Neutrophil (primary cell): ENCODE measurements around the gene PKIG.

ENCODE experiments used
- H3K27ac ChIP-seq: fragments of 200-600 bp; sonication (generic); 2 replicates; pipeline ENCODE4 v1.5.1; 2016; ENCODE audit warnings: mild to moderate bottlenecking, moderate library complexity
- H3K27me3 ChIP-seq: fragments of 200-600 bp; sonication (generic); 2 replicates; pipeline ENCODE4 v1.6.0; 2016; ENCODE audit warnings: mild to moderate bottlenecking
- H3K36me3 ChIP-seq: fragments of 200-600 bp; sonication (generic); 2 replicates; pipeline ENCODE4 v1.5.1; 2017
- H3K4me1 ChIP-seq, 2 experiments: fragments of 200-600 bp in 1 of 2; sonication (generic) in 1 of 2; 1 replicate in 1 of 2; 2 replicates in 1 of 2; pipeline versions ENCODE4 v1.5.1 to v1.6.1; 2013 to 2016; ENCODE audit warnings: low read depth in 1 of 2, low read length in 1 of 2, mild to moderate bottlenecking in 1 of 2, moderate library complexity in 1 of 2; ENCODE audit not compliant: control insufficient read depth in 1 of 2, insufficient read depth in 1 of 2
- H3K4me3 ChIP-seq, 2 experiments: fragments of 200-600 bp in 1 of 2; sonication (generic) in 1 of 2; 1 replicate in 1 of 2; 2 replicates in 1 of 2; pipeline ENCODE4 v1.5.1; 2013 to 2016; ENCODE audit warnings: low read depth in 1 of 2, low read length in 1 of 2, mild to moderate bottlenecking in 1 of 2, moderate library complexity in 1 of 2
- H3K9me3 ChIP-seq: fragments of 200-600 bp; sonication (generic); 2 replicates; pipeline ENCODE4 v1.5.1; 2016
- TF ChIP-seq, protein P1 (sequence below): fragments of 200-600 bp; sonication (generic); IDR thresholded peaks from 2 replicates; pipeline ENCODE4 v1.5.1; 2016; ENCODE audit warnings: antibody characterized with exemption

The PKIG gene

DNA sequence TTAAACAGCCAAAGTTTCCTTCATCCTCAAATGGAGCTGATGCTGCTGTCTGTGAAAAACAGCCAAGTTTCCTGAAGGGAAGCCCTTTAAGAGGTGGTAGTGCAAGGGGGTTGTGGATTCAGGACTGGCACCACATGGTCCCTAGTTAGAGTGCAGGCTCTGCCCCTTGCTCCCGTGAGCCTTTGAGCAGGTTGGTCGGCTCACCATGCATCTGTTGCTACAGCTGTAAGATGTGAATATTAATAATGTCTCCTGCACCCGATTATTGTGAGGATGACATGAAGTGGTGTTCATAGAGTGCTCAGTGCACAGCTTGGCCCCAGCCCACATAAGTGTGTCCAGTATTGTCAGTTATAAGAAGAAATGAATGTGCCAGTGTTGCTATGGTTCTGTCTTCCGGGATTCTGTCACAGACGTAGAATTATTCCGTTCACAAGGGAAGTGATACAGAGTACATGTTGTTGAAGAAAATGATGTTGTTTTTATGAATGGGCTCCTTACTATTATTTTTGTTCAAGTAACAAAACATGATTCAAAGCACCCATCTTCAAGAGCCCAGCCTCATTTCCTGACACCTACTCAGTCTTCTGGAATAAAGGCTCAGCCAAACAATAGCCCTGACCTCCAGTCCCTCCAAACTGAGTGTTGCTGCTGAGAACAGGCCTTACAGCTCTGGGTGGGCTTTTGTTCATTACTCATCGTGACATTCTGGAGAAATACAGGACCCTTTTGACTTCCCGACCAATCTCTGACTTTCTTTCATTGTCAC is 2.9 kb upstream of the PKIG start:
- H3K4me3 ChIP-seq, result no peak overlapping the region
- H3K4me1 ChIP-seq, result peaks cover 24 to 30% of the 10 kb centered on the region in 2 experiments
- H3K36me3 ChIP-seq, result no peaks in the 10 kb centered on the region
- H3K27me3 ChIP-seq, result no peaks in the 10 kb centered on the region
- no peaks in the 10 kb centered on the region for H3K9me3 ChIP-seq
- no peak overlapping the region for H3K27ac ChIP-seq
- TF ChIP-seq, protein P1, sequence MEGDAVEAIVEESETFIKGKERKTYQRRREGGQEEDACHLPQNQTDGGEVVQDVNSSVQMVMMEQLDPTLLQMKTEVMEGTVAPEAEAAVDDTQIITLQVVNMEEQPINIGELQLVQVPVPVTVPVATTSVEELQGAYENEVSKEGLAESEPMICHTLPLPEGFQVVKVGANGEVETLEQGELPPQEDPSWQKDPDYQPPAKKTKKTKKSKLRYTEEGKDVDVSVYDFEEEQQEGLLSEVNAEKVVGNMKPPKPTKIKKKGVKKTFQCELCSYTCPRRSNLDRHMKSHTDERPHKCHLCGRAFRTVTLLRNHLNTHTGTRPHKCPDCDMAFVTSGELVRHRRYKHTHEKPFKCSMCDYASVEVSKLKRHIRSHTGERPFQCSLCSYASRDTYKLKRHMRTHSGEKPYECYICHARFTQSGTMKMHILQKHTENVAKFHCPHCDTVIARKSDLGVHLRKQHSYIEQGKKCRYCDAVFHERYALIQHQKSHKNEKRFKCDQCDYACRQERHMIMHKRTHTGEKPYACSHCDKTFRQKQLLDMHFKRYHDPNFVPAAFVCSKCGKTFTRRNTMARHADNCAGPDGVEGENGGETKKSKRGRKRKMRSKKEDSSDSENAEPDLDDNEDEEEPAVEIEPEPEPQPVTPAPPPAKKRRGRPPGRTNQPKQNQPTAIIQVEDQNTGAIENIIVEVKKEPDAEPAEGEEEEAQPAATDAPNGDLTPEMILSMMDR, result no peak

DNA sequence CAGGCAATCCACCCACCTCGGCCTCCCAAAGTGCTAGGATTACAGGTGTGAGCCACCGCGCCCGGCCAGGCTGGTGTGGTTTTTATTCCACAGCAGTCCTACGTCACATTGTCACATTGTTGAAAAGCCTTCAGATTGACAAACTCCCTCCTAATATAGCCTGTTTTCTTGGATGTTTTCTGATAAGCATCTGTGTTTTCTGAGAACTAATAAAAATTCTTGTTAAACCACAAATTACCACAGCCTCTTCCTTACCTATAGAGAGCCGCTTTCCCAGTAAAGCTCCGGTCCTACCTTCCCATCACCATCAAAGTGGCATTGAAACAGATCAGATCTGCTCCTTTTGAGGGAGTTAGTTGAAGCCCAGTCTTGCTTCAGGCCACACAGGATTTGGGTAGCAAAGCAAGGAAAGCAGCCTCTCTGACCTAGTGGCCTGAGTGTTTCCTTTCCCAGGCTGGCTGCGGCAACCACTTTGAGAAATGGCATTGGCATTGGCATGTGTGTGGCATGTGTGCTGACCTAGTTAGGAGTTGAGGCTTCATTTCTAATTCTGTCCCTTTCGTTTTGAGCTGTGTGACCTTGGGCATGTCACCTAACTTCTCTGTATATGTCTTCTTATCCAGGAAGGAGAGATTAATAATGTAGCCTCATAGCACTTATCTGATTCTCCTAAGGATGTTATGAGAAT is 1.7 kb upstream of the PKIG start:
- H3K4me1 ChIP-seq, result peaks cover 24 to 30% of the 10 kb centered on the region in 2 experiments
- no peak overlapping the region for H3K4me3 ChIP-seq

DNA sequence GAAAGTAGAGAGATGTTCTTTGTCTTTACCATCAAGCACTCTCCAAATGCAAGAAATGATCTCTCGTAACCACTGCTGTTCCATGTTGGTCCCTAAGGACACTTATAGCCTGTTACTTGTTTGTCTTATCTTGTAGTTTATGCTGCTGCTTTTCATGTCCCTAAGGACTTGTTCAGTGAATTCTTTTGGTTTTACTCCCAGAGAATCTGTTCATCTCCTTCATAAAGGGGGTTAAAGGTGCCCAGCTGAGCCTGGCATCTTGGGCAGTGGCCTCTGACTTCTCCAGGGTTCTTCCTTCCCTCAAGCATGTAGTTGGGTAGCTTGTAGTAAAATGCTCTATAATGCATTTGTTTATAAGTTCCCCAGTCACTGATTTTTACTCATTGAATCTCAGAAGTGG is 864 bp upstream of the PKIG start:
- Histone ChIP-seq H3K4me3 (no peak overlapping the region), H3K27me3 (no peaks in the 10 kb centered on the region), H3K27ac (no peak overlapping the region), H3K36me3 (no peaks in the 10 kb centered on the region), H3K9me3 (no peaks in the 10 kb centered on the region), H3K4me1 (peaks cover 19 to 24% of the 10 kb centered on the region in 2 experiments)
- TF ChIP-seq, protein P1, result no peak

More for the DNA sequence above, 1.7 kb upstream of the PKIG start:
- no peaks in the 10 kb centered on the region for H3K27me3 ChIP-seq
- H3K27ac ChIP-seq, result no peak overlapping the region
- no peaks in the 10 kb centered on the region for H3K9me3 ChIP-seq
- H3K36me3 ChIP-seq, result no peaks in the 10 kb centered on the region
- TF ChIP-seq, protein P1, result no peak

DNA sequence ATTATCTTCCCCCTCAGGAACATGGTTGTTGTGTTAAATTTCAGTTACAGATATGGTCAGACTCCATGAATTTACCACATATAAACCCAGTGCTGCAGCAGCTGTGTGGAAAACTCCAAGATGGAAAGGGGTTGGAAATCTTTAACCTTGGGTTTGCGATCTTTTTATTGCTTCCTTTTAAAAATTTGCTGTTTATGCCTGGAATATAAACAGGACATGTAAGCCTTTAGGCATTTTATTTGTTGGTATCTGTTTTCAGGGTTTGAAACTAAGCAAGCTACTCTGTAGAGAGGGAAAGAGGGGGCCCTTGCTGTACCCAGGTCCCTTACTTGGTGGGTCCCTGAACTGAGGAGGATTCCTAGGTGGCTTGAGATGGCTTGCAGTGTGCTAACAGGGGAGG is 778 bp downstream of the PKIG start:
- H3K36me3 ChIP-seq, result no peaks in the 10 kb centered on the region
- H3K9me3 ChIP-seq, result no peaks in the 10 kb centered on the region
- H3K27me3 ChIP-seq, result no peaks in the 10 kb centered on the region
- H3K27ac ChIP-seq, result no peak overlapping the region
- H3K4me3 ChIP-seq, result no peak overlapping the region
- H3K4me1 ChIP-seq, result peaks cover 6 to 10% of the 10 kb centered on the region in 2 experiments
- TF ChIP-seq, protein P1, result no peak

DNA sequence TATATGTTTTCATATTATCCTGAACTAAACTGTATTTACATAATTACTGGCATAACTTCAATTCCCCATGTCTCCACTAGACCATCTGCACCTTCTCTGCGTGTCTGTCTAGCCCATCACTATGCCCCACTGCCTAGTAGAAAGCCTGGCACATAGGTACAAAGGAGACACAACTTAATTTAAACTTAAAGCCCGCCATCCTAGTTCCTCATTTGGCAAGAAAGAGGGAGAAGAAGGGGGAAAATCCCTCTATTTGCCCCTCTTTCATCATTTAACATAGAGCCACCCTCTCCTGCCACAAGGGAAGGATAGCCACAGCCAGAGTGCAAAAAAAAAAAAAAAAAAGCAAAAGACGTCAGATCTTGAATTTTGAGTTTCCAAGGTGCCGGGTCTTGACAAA is 1.8 kb downstream of the PKIG start:
- TF ChIP-seq, protein P1, result no peak
- no peak overlapping the region for H3K27ac ChIP-seq
- H3K9me3 ChIP-seq, result no peaks in the 10 kb centered on the region
- H3K36me3 ChIP-seq, result no peaks in the 10 kb centered on the region
- H3K4me1 ChIP-seq, result peaks cover 6 to 10% of the 10 kb centered on the region in 2 experiments
- no peaks in the 10 kb centered on the region for H3K27me3 ChIP-seq
- H3K4me3 ChIP-seq, result no peak overlapping the region
